DND-41 (cell line): Measurements from ENCODE around the gene SERTAD4.

Experiments used
- ATAC-seq: fragments of 200-7000 bp; cut with Tn5 transposase; 3 replicates; pipeline ENCODE4 v1.9.1; 2021; ENCODE audit warnings: low read depth; ENCODE audit not compliant: insufficient read depth
- DNase-seq: peaks from one replicate; pipeline ENCODE4 v3.0.0-alpha.2; 2020
- H2AFZ ChIP-seq: 2 replicates; pipeline ENCODE4 v1.6.0; 2012; ENCODE audit warnings: low read depth, low read length
- H3K27ac ChIP-seq: 2 replicates; pipeline ENCODE4 v1.5.1; 2012; ENCODE audit warnings: low read length, inconsistent platforms
- H3K27me3 ChIP-seq: fragments of 200-600 bp; sonication (generic); 2 replicates; pipeline ENCODE4 v1.6.0; 2012; ENCODE audit warnings: low read length, mild to moderate bottlenecking, inconsistent platforms; ENCODE audit not compliant: insufficient read depth, poor library complexity
- H3K36me3 ChIP-seq: 2 replicates; pipeline ENCODE4 v1.5.1; 2012; ENCODE audit warnings: low read length, inconsistent platforms; ENCODE audit not compliant: insufficient read depth
- H3K4me1 ChIP-seq: 2 replicates; pipeline ENCODE4 v1.5.1; 2012; ENCODE audit warnings: mild to moderate bottlenecking, low read length; ENCODE audit not compliant: insufficient read depth
- H3K4me2 ChIP-seq: 2 replicates; pipeline ENCODE4 v1.6.0; 2012; ENCODE audit warnings: mild to moderate bottlenecking, moderate library complexity, low read length, inconsistent platforms; ENCODE audit not compliant: insufficient read depth
- H3K4me3 ChIP-seq, 2 experiments: fragments of 200-600 bp in 1 of 2; shearing (Covaris generic) in 1 of 2; 2 replicates each; pipeline ENCODE4 v1.5.1; 2012 to 2016; ENCODE audit warnings: inconsistent platforms in 2 of 2, low read length in 2 of 2, mild to moderate bottlenecking in 2 of 2, low read depth in 1 of 2, moderate library complexity in 1 of 2
- H3K79me2 ChIP-seq: 2 replicates; pipeline ENCODE4 v1.6.0; 2012; ENCODE audit warnings: low read length, inconsistent platforms; ENCODE audit not compliant: insufficient read depth
- H3K9ac ChIP-seq: 2 replicates; pipeline ENCODE4 v1.6.0; 2012; ENCODE audit warnings: low read depth, mild to moderate bottlenecking, inconsistent platforms, low read length, moderate library complexity
- H3K9me3 ChIP-seq: 2 replicates; pipeline ENCODE4 v1.5.1; 2012; ENCODE audit warnings: low read length, moderate library complexity, mild to moderate bottlenecking, inconsistent platforms; ENCODE audit not compliant: insufficient read depth, severe bottlenecking
- H4K20me1 ChIP-seq: 2 replicates; pipeline ENCODE4 v1.6.0; 2012; ENCODE audit warnings: low read length; ENCODE audit not compliant: insufficient read depth
- EZH2 ChIP-seq: IDR thresholded peaks from 3 replicates; pipeline ENCODE4 v1.6.1; 2012; ENCODE audit warnings: borderline replicate concordance, low read depth, mild to moderate bottlenecking, moderate library complexity, low read length, inconsistent platforms; ENCODE audit not compliant: severe bottlenecking
- TF ChIP-seq, protein P1 (sequence below): IDR thresholded peaks from 2 replicates; pipeline ENCODE4 v1.5.1; 2012; ENCODE audit warnings: borderline replicate concordance, low read length, moderate library complexity, mild to moderate bottlenecking; ENCODE audit not compliant: poor library complexity, severe bottlenecking; ENCODE audit errors: extremely low read depth

The SERTAD4 gene

DNA sequence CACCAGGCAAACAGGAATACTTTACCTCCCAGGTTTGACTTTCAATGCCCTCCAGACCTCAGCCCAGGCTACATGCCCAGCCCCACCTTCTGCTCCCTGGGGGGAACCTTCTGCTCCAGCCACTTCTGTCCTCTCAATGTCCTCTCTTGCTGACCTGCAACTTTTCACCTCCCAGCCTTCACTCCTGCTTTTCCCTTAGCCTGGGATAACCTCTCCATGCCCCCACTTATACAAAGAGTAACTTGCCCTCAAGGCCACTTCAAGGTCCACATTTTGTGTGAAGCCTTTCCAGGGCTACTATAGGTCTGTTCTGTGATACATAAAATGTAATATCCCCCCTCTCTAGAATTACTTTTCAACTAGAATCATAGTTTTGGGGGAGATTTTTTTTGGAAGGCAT is 21.7 kb downstream of the SERTAD4 start:
- Histone ChIP-seq H4K20me1 (no peaks in the 10 kb centered on the region), H3K27me3 (peaks cover 41% of the 10 kb centered on the region), H3K27ac (no peak overlapping the region), H3K4me1 (no peaks in the 10 kb centered on the region), H2AFZ (no peak overlapping the region), H3K9ac (no peak overlapping the region), H3K9me3 (no peaks in the 10 kb centered on the region), H3K4me2 (no peak overlapping the region), H3K79me2 (no peaks in the 10 kb centered on the region), H3K4me3 (no peak overlapping the region), H3K36me3 (no peaks in the 10 kb centered on the region)
- DNase-seq (no peak), ATAC-seq (no peak)
- TF ChIP-seq EZH2: no peak
- TF ChIP-seq, protein P1, sequence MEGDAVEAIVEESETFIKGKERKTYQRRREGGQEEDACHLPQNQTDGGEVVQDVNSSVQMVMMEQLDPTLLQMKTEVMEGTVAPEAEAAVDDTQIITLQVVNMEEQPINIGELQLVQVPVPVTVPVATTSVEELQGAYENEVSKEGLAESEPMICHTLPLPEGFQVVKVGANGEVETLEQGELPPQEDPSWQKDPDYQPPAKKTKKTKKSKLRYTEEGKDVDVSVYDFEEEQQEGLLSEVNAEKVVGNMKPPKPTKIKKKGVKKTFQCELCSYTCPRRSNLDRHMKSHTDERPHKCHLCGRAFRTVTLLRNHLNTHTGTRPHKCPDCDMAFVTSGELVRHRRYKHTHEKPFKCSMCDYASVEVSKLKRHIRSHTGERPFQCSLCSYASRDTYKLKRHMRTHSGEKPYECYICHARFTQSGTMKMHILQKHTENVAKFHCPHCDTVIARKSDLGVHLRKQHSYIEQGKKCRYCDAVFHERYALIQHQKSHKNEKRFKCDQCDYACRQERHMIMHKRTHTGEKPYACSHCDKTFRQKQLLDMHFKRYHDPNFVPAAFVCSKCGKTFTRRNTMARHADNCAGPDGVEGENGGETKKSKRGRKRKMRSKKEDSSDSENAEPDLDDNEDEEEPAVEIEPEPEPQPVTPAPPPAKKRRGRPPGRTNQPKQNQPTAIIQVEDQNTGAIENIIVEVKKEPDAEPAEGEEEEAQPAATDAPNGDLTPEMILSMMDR: no peak

DNA sequence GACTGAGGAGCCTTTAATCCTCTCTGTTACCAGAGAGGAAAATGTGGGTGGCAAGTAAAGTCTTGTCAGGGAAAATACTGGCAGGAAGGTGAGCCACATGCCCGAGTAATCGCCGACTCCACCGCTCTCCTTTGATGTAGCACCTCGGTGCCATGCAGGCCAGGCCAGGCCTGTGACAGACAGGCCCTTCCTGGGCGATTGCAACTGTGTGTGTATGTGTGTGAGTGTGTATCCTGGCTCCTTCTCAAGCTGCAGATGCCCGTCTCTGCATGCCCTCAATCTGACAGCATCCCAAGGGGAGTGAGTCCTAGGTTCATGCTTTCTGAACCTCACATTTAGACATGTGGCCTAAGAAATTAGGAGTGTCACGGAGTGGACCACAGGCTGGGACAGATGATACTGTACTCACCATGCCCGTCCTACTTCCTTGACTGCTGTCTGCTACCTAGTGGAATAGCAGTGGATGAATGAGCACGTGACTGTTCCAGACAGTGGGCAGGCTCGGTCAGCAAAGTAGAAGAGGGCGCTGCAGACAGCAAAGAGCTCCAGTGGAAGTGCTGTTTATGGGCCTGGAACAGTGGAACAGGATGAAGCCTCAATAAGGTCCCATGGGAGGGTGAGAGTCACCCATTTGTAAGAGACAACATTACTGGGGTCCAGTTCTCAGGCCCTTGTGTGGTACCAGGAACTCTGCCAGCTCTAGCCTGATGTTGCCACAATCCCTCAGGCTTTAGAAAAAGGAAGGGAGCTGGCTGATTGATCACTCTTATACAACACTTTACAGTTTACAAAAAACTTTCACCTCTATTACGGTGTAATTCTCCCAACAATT is 25.3 kb downstream of the SERTAD4 start:
- TF ChIP-seq EZH2: no peak
- TF ChIP-seq, protein P1: no peak
- H3K4me2 ChIP-seq: no peak overlapping the region
- H3K36me3 ChIP-seq: no peaks in the 10 kb centered on the region
- H3K27me3 ChIP-seq: peaks cover 19% of the 10 kb centered on the region
- H3K27ac ChIP-seq: no peak overlapping the region
- no peaks in the 10 kb centered on the region for H3K79me2 ChIP-seq
- no peak overlapping the region for H3K4me3 ChIP-seq
- H3K9me3 ChIP-seq: no peaks in the 10 kb centered on the region
- H3K4me1 ChIP-seq: no peaks in the 10 kb centered on the region
- DNase-seq: no peak
- ATAC-seq: no peak
- H3K9ac ChIP-seq: no peak overlapping the region
- H4K20me1 ChIP-seq: no peaks in the 10 kb centered on the region
- no peak overlapping the region for H2AFZ ChIP-seq

DNA sequence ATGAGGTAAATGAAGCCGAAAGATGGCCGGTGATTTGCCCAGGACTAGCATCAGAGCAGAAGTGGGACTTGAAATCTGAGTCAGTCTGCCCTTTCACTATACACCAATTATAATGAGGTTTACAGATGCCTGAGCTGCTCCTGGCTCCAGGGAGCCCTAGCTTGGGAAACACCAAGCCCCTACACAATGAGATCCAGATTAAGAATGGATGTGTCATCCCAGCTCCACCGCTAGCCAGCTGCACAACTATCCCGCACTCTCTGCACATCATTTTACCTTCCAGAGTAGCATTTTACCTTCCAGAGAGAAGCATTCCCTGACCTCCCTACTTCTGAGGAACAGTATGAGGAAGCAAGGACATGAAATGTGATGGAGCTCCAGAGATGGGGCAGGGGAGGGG is 27.0 kb downstream of the SERTAD4 start:
- TF ChIP-seq EZH2: no peak
- TF ChIP-seq, protein P1: no peak
- H3K4me1 ChIP-seq: no peaks in the 10 kb centered on the region
- H3K79me2 ChIP-seq: no peaks in the 10 kb centered on the region
- no peak overlapping the region for H3K4me3 ChIP-seq
- H3K27me3 ChIP-seq: peaks cover 9% of the 10 kb centered on the region
- H3K9me3 ChIP-seq: no peaks in the 10 kb centered on the region
- DNase-seq (no peak), ATAC-seq (no peak)
- H4K20me1 ChIP-seq: no peaks in the 10 kb centered on the region
- H3K36me3 ChIP-seq: no peaks in the 10 kb centered on the region
- H3K9ac ChIP-seq: no peak overlapping the region
- no peak overlapping the region for H2AFZ ChIP-seq
- no peak overlapping the region for H3K27ac ChIP-seq
- no peak overlapping the region for H3K4me2 ChIP-seq

DNA sequence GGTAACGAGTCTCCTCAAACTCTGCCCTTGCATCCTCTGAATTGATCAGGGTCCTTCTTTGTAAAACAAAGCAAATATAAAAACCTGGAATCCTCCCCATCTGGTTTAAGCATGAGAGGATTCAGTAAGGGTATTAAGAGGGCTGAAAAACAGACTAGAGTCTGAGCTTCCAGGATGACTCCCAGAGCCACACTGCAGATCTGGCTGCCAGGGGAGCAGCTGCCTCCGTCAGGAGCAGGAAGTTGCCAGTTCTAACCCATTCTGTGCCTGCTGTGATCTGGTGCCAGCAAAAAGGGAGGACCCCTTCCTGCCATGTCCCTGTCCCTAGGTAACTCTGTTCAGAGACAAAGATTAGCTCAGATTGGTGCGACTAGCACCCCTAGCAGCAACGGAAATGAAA is 27.5 kb downstream of the SERTAD4 start:
- Histone ChIP-seq H3K4me2 (no peak overlapping the region), H3K27me3 (peaks cover 9% of the 10 kb centered on the region), H3K36me3 (no peaks in the 10 kb centered on the region), H3K79me2 (no peaks in the 10 kb centered on the region), H3K27ac (no peak overlapping the region), H3K9ac (no peak overlapping the region), H3K4me3 (no peak overlapping the region), H2AFZ (no peak overlapping the region), H4K20me1 (no peaks in the 10 kb centered on the region), H3K4me1 (no peaks in the 10 kb centered on the region), H3K9me3 (no peaks in the 10 kb centered on the region)
- TF ChIP-seq EZH2: no peak
- ATAC-seq (no peak), DNase-seq (no peak)
